HEK293T (cell line): ENCODE data around the gene CAPZB.

Experiments used
- ELF4 ChIP-seq: fragments of 450-650 bp; IDR thresholded peaks from 2 replicates; pipeline ENCODE4 v1.6.1; 2017; ENCODE audit warnings: antibody characterized with exemption
- FOXA1 ChIP-seq: fragments of 450-650 bp; IDR thresholded peaks from 2 replicates; pipeline ENCODE4 v1.6.1; 2016; ENCODE audit warnings: mild to moderate bottlenecking
- FOXK2 ChIP-seq: fragments of 450-650 bp; IDR thresholded peaks from 2 replicates; pipeline ENCODE4 v1.6.1; 2016; ENCODE audit warnings: mild to moderate bottlenecking
- HDGF ChIP-seq: fragments of 450-650 bp; IDR thresholded peaks from 2 replicates; pipeline ENCODE4 v1.6.1; 2017; ENCODE audit warnings: antibody characterized with exemption, borderline replicate concordance
- NFRKB ChIP-seq: fragments of 450-650 bp; IDR thresholded peaks from 2 replicates; pipeline ENCODE4 v1.6.1; 2016; ENCODE audit warnings: mild to moderate bottlenecking, moderate library complexity
- ZNF384 ChIP-seq: fragments of 450-650 bp; IDR thresholded peaks from 2 replicates; pipeline ENCODE4 v1.6.1; 2016

- TF ChIP-seq HDGF (no peak), ZNF384 (no peak), ELF4 (no peak), FOXA1 (no peak), FOXK2 (no peak), NFRKB (no peak)
Observed at GRCh38 chr1:19374926-19375325, 110.4 kb downstream of the CAPZB start.
